HepG2 (cell line): ENCODE results near the gene PEX3. TPM values are rescaled to one million over a fixed set of nuclear protein-coding genes. Genes with fewer than 3 reads are reported as not detected.

Experiments used
- CEBPB ChIP-seq: IDR thresholded peaks from 2 replicates; pipeline ENCODE4 v1.6.1; 2011; ENCODE audit warnings: low read depth, low read length, improper control_type of control experiment, borderline replicate concordance
- EZH2 ChIP-seq: conservative IDR thresholded peaks from 2 replicates; pipeline ENCODE4 v1.6.1; 2012; ENCODE audit warnings: mild to moderate bottlenecking, low read depth, low read length, moderate library complexity
- GATAD1 ChIP-seq: IDR thresholded peaks from 2 replicates; pipeline ENCODE4 v1.6.1; 2016; ENCODE audit warnings: missing genetic modification reagents, missing compliant biosample characterization
- MATR3 ChIP-seq: sonication (generic); formaldehyde crosslinking; IDR thresholded peaks from 2 replicates; pipeline ENCODE4 v1.4.0; 2020; ENCODE audit warnings: missing genetic modification reagents
- MXD4 ChIP-seq: IDR thresholded peaks from 2 replicates; pipeline ENCODE4 v1.6.1; 2016; ENCODE audit warnings: mild to moderate bottlenecking, missing biosample characterization, missing genetic modification reagents
- PHB2 ChIP-seq: fragments of 450-650 bp; IDR thresholded peaks from 2 replicates; pipeline ENCODE4 v1.6.1; 2018; ENCODE audit not compliant: partially characterized antibody
- RBM39 ChIP-seq: fragments of 200-400 bp; formaldehyde crosslinking; IDR thresholded peaks from one replicate; pipeline ENCODE4 v1.6.1; 2018; ENCODE audit warnings: antibody characterized with exemption, mild to moderate bottlenecking, low read depth, low read length; ENCODE audit not compliant: poor library complexity, severe bottlenecking
- SMARCC2 ChIP-seq: fragments of 450-650 bp; IDR thresholded peaks from 2 replicates; pipeline ENCODE4 v1.6.1; 2017; ENCODE audit warnings: antibody characterized with exemption, mild to moderate bottlenecking
- ZNF10 ChIP-seq: sonication (generic); formaldehyde crosslinking; IDR thresholded peaks from 2 replicates; pipeline ENCODE4 v1.4.0; 2020; ENCODE audit warnings: mild to moderate bottlenecking, low read depth, missing genetic modification reagents, borderline replicate concordance
- ZNF207 ChIP-seq: fragments of 450-650 bp; IDR thresholded peaks from 2 replicates; pipeline ENCODE4 v1.6.1; 2016; ENCODE audit warnings: antibody characterized with exemption, borderline replicate concordance
- ZNF225 ChIP-seq: sonication (generic); formaldehyde crosslinking; IDR thresholded peaks from 2 replicates; pipeline ENCODE4 v1.4.0; 2020; ENCODE audit warnings: mild to moderate bottlenecking, missing genetic modification reagents
- ZNF326 ChIP-seq: sonication (generic); formaldehyde crosslinking; IDR thresholded peaks from 2 replicates; pipeline ENCODE4 v1.4.0; 2020; ENCODE audit warnings: missing genetic modification reagents, borderline replicate concordance
- ZNF652 ChIP-seq: IDR thresholded peaks from 2 replicates; pipeline ENCODE4 v1.6.1; 2016; ENCODE audit warnings: low read depth, borderline replicate concordance
- polyA plus RNA-seq, 8 experiments: library from polyadenylated mRNA; depleted of rRNA in 3 of 8; stranded (reverse) in 7 of 8; unstranded in 1 of 8; fragments of >200 nt; fragmentation: Illumina TruSeq in 4 of 8; extraction: Trizol in 4 of 8; gene quantifications; 2 replicates each; pipeline versions ENCODE4 v1.2.1 to v1.2.3, GENCODE V29; 2011 to 2016; ENCODE audit warnings: low read depth in 4 of 8, missing spikeins in 1 of 8, mixed read lengths in 1 of 8; ENCODE audit not compliant: insufficient read depth in 1 of 8
- total RNA-seq, 5 experiments: library from RNA; depleted of rRNA; stranded (reverse); fragments of >200 nt; fragmentation: Illumina TruSeq; extraction: Trizol; gene quantifications; 2 replicates each; pipeline ENCODE4 v1.2.3, GENCODE V29; 2016; ENCODE audit warnings: low read depth in 1 of 5
- TF ChIP-seq, protein P1 (sequence below): IDR thresholded peaks from 2 replicates; pipeline ENCODE4 v1.6.1; 2012; ENCODE audit warnings: low read length, improper control_type of control experiment
- TF ChIP-seq, protein P2 (sequence below): sonication (generic); formaldehyde crosslinking; IDR thresholded peaks from 2 replicates; pipeline ENCODE4 v1.4.0; 2020; ENCODE audit warnings: mild to moderate bottlenecking, missing genetic modification reagents
- TF ChIP-seq, protein P3 (sequence below): sonication (generic); formaldehyde crosslinking; IDR thresholded peaks from 2 replicates; pipeline ENCODE4 v1.8.1; 2023; ENCODE audit warnings: missing genetic modification reagents, mild to moderate bottlenecking, borderline replicate concordance
- TF ChIP-seq, protein P4 (sequence below): sonication (generic); formaldehyde crosslinking; IDR thresholded peaks from 2 replicates; pipeline ENCODE4 v1.5.0; 2020; ENCODE audit warnings: missing genetic modification reagents

Gene PEX3
- total and polyA plus RNA-seq, 2 of the 13 experiments (the other 11 are each of a cell fraction or from before 2014, with no cell fraction given): 30.9 to 40.8 TPM

DNA sequence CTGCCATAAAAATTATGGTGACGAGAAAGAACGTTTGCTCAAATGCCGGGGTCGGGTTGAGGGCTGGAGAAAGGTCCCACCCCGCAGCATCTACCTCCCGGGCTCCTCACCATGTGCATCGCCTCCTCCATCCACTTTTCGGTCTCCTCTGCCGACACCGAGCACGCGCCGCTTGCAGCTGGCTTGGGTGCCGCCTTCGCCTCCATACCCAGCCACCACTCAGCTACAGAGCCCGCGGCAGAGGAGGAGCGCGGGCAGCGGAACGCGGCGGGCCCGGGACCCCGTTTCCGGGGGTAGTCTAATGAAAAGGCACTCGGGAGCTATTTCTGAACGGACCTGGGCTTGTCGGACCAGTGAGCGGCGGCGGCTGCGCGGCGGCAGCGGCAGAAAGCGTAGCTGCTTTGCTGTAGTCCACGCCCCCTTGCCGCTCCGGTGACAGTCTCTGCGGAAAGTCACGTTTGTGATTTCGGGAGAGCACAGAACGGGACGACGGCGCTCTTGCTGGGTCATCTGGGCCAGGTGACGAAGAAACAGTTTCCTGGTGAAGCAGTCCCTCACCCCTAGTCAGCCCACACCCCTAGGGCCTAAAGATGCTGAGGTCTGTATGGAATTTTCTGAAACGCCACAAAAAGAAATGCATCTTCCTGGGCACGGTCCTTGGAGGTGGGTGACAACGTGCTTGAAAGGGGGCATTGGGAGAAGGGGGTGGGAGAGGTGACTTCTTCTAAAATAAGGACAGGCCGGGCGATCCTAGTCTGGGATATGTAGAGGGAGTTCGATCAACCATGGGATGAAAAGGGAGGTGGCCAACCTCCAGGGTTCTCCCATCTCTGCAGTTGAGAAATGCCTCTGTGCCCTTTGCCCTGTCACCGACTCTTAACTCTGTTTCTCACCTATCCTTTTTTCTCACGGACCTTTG, at the start of gene PEX3, which contains the start of gene ADAT2 (continued):
- no peak for TF ChIP-seq ZNF326 (CRISPR knock-in tag)
- TF ChIP-seq, protein P1, sequence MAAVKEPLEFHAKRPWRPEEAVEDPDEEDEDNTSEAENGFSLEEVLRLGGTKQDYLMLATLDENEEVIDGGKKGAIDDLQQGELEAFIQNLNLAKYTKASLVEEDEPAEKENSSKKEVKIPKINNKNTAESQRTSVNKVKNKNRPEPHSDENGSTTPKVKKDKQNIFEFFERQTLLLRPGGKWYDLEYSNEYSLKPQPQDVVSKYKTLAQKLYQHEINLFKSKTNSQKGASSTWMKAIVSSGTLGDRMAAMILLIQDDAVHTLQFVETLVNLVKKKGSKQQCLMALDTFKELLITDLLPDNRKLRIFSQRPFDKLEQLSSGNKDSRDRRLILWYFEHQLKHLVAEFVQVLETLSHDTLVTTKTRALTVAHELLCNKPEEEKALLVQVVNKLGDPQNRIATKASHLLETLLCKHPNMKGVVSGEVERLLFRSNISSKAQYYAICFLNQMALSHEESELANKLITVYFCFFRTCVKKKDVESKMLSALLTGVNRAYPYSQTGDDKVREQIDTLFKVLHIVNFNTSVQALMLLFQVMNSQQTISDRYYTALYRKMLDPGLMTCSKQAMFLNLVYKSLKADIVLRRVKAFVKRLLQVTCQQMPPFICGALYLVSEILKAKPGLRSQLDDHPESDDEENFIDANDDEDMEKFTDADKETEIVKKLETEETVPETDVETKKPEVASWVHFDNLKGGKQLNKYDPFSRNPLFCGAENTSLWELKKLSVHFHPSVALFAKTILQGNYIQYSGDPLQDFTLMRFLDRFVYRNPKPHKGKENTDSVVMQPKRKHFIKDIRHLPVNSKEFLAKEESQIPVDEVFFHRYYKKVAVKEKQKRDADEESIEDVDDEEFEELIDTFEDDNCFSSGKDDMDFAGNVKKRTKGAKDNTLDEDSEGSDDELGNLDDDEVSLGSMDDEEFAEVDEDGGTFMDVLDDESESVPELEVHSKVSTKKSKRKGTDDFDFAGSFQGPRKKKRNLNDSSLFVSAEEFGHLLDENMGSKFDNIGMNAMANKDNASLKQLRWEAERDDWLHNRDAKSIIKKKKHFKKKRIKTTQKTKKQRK: no peak
- TF ChIP-seq RBM39: peak; percentile 100
- TF ChIP-seq PHB2: no peak
- TF ChIP-seq MXD4 (CRISPR knock-in tag): peak; percentile 98
- TF ChIP-seq EZH2: no peak
- TF ChIP-seq, protein P2, sequence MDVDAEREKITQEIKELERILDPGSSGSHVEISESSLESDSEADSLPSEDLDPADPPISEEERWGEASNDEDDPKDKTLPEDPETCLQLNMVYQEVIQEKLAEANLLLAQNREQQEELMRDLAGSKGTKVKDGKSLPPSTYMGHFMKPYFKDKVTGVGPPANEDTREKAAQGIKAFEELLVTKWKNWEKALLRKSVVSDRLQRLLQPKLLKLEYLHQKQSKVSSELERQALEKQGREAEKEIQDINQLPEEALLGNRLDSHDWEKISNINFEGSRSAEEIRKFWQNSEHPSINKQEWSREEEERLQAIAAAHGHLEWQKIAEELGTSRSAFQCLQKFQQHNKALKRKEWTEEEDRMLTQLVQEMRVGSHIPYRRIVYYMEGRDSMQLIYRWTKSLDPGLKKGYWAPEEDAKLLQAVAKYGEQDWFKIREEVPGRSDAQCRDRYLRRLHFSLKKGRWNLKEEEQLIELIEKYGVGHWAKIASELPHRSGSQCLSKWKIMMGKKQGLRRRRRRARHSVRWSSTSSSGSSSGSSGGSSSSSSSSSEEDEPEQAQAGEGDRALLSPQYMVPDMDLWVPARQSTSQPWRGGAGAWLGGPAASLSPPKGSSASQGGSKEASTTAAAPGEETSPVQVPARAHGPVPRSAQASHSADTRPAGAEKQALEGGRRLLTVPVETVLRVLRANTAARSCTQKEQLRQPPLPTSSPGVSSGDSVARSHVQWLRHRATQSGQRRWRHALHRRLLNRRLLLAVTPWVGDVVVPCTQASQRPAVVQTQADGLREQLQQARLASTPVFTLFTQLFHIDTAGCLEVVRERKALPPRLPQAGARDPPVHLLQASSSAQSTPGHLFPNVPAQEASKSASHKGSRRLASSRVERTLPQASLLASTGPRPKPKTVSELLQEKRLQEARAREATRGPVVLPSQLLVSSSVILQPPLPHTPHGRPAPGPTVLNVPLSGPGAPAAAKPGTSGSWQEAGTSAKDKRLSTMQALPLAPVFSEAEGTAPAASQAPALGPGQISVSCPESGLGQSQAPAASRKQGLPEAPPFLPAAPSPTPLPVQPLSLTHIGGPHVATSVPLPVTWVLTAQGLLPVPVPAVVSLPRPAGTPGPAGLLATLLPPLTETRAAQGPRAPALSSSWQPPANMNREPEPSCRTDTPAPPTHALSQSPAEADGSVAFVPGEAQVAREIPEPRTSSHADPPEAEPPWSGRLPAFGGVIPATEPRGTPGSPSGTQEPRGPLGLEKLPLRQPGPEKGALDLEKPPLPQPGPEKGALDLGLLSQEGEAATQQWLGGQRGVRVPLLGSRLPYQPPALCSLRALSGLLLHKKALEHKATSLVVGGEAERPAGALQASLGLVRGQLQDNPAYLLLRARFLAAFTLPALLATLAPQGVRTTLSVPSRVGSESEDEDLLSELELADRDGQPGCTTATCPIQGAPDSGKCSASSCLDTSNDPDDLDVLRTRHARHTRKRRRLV (CRISPR knock-in tag): peak; percentile 61; the same call in 1 of the 2 replicates
- TF ChIP-seq SMARCC2: no peak
- peak; percentile 81 for TF ChIP-seq ZNF652
- TF ChIP-seq, protein P3, sequence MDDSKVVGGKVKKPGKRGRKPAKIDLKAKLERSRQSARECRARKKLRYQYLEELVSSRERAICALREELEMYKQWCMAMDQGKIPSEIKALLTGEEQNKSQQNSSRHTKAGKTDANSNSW (CRISPR knock-in tag): no peak
- no peak for TF ChIP-seq ZNF10 (CRISPR knock-in tag)
- TF ChIP-seq ZNF207: no peak
- TF ChIP-seq MATR3 (CRISPR knock-in tag): no peak
- peak; percentile 32; the same call in 1 of the 2 replicates for TF ChIP-seq CEBPB
- peak; percentile 100 for TF ChIP-seq GATAD1
- TF ChIP-seq ZNF225 (CRISPR knock-in tag): peak; percentile 85; the same call in 1 of the 2 replicates
- TF ChIP-seq, protein P4, sequence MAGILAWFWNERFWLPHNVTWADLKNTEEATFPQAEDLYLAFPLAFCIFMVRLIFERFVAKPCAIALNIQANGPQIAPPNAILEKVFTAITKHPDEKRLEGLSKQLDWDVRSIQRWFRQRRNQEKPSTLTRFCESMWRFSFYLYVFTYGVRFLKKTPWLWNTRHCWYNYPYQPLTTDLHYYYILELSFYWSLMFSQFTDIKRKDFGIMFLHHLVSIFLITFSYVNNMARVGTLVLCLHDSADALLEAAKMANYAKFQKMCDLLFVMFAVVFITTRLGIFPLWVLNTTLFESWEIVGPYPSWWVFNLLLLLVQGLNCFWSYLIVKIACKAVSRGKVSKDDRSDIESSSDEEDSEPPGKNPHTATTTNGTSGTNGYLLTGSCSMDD (CRISPR knock-in tag): no peak
